Loucy (cell line): Measurements from ENCODE around the gene STAC.

ENCODE experiments used
- H2AFZ ChIP-seq: fragments of 200-600 bp; sonication (generic); 2 replicates; pipeline ENCODE4 v1.6.0; 2016; ENCODE audit warnings: antibody characterized with exemption, mild to moderate bottlenecking, low read length, moderate library complexity
- H3F3A ChIP-seq: fragments of 200-600 bp; 2 replicates; pipeline ENCODE4 v1.6.0; 2016; ENCODE audit warnings: antibody characterized with exemption, low read depth, mild to moderate bottlenecking
- H3K27me3 ChIP-seq: fragments of 200-600 bp; sonication (generic); 2 replicates; pipeline ENCODE4 v1.6.1; 2014; ENCODE audit warnings: low read length, mild to moderate bottlenecking; ENCODE audit not compliant: insufficient read depth, poor library complexity, severe bottlenecking
- H3K36me3 ChIP-seq: fragments of 200-600 bp; sonication (generic); 2 replicates; pipeline ENCODE4 v1.6.1; 2016; ENCODE audit warnings: low read length; ENCODE audit not compliant: insufficient read depth
- H3K4me1 ChIP-seq: fragments of 200-600 bp; sonication (generic); 2 replicates; pipeline ENCODE4 v1.5.1; 2014; ENCODE audit warnings: low read length, mild to moderate bottlenecking; ENCODE audit not compliant: insufficient read depth, poor library complexity, severe bottlenecking
- H3K4me2 ChIP-seq: fragments of 200-600 bp; sonication (generic); 2 replicates; pipeline ENCODE4 v1.6.0; 2014; ENCODE audit warnings: antibody characterized with exemption, low read length, low read depth, mild to moderate bottlenecking; ENCODE audit not compliant: poor library complexity, severe bottlenecking
- H3K4me3 ChIP-seq: fragments of 200-600 bp; sonication (generic); 2 replicates; pipeline ENCODE4 v1.5.1; 2014; ENCODE audit warnings: low read length, mild to moderate bottlenecking, mixed read lengths; ENCODE audit not compliant: poor library complexity, severe bottlenecking
- H3K79me2 ChIP-seq: fragments of 200-600 bp; sonication (generic); 2 replicates; pipeline ENCODE4 v1.6.1; 2014; ENCODE audit warnings: low read length; ENCODE audit not compliant: insufficient read depth
- H3K9ac ChIP-seq: fragments of 200-600 bp; sonication (generic); 2 replicates; pipeline ENCODE4 v1.6.0; 2014; ENCODE audit warnings: mild to moderate bottlenecking, low read depth, low read length, moderate library complexity; ENCODE audit not compliant: poor library complexity, severe bottlenecking
- H3K9me2 ChIP-seq: fragments of 200-600 bp; sonication (generic); replicated peaks from 2 replicates; pipeline ENCODE4 v1.6.1; 2016; ENCODE audit warnings: low read depth, low read length, mixed read lengths
- H3K9me3 ChIP-seq: fragments of 200-600 bp; sonication (generic); 2 replicates; pipeline ENCODE4 v1.6.1; 2014; ENCODE audit warnings: mild to moderate bottlenecking, antibody characterized with exemption, low read length, low read depth; ENCODE audit not compliant: insufficient read depth
- H4K20me1 ChIP-seq: fragments of 200-600 bp; sonication (generic); 2 replicates; pipeline ENCODE4 v1.6.0; 2014; ENCODE audit warnings: antibody characterized with exemption, low read length, mild to moderate bottlenecking; ENCODE audit not compliant: insufficient read depth, poor library complexity, severe bottlenecking
- CTCF ChIP-seq: fragments of 200-600 bp; sonication (generic); conservative IDR thresholded peaks from 2 replicates; pipeline ENCODE4 v1.5.1; 2014; ENCODE audit warnings: mild to moderate bottlenecking, antibody characterized with exemption, low read length
- EZH2phosphoT487 ChIP-seq: fragments of 200-600 bp; IDR thresholded peaks from 2 replicates; pipeline ENCODE4 v1.6.1; 2018; ENCODE audit warnings: antibody characterized with exemption, mild to moderate bottlenecking, moderate library complexity, borderline replicate concordance

The STAC gene

GRCh38 chr3:36411587-36411986 is 31.3 kb downstream of the STAC start:
- TF ChIP-seq EZH2phosphoT487 (no peak), CTCF (no peak)
- no peaks in the 10 kb centered on the region for H3K27me3 ChIP-seq
- no peaks in the 10 kb centered on the region for H3F3A ChIP-seq
- H3K9me2 ChIP-seq, result no peaks in the 10 kb centered on the region
- H4K20me1 ChIP-seq, result no peaks in the 10 kb centered on the region
- H3K79me2 ChIP-seq, result no peaks in the 10 kb centered on the region
- H3K4me3 ChIP-seq, result no peak overlapping the region
- no peaks in the 10 kb centered on the region for H3K36me3 ChIP-seq
- H2AFZ ChIP-seq, result no peak overlapping the region
- no peak overlapping the region for H3K9ac ChIP-seq
- H3K4me2 ChIP-seq, result no peak overlapping the region
- peaks cover 3% of the 10 kb centered on the region; the same call in 1 of the 2 replicates for H3K9me3 ChIP-seq
- H3K4me1 ChIP-seq, result no peaks in the 10 kb centered on the region

GRCh38 chr3:36416599-36416998 is 36.3 kb downstream of the STAC start:
- Histone ChIP-seq H3K79me2 (no peaks in the 10 kb centered on the region), H4K20me1 (no peaks in the 10 kb centered on the region), H3K4me1 (no peaks in the 10 kb centered on the region), H3K27me3 (no peaks in the 10 kb centered on the region), H3K36me3 (no peaks in the 10 kb centered on the region), H3K9me2 (no peaks in the 10 kb centered on the region), H3K4me2 (no peak overlapping the region), H3K9ac (no peak overlapping the region), H3K4me3 (no peak overlapping the region), H3F3A (no peaks in the 10 kb centered on the region), H3K9me3 (peaks cover 3% of the 10 kb centered on the region; the same call in 1 of the 2 replicates), H2AFZ (no peak overlapping the region)
- TF ChIP-seq CTCF (no peak), EZH2phosphoT487 (no peak)

- no peaks in the 10 kb centered on the region for H3K79me2 ChIP-seq
- TF ChIP-seq CTCF (no peak), EZH2phosphoT487 (no peak)
Measured at GRCh38 chr3:36417237-36417636, 36.9 kb downstream of the STAC start.

More at GRCh38 chr3:36417237-36417636, 36.9 kb downstream of the STAC start:
- Histone ChIP-seq H3K4me2 (no peak overlapping the region), H4K20me1 (no peaks in the 10 kb centered on the region), H3K4me1 (no peaks in the 10 kb centered on the region), H3K9ac (no peak overlapping the region), H3F3A (no peaks in the 10 kb centered on the region), H3K9me3 (peaks cover 3% of the 10 kb centered on the region; the same call in 1 of the 2 replicates), H2AFZ (no peak overlapping the region), H3K9me2 (no peaks in the 10 kb centered on the region), H3K36me3 (no peaks in the 10 kb centered on the region), H3K4me3 (no peak overlapping the region), H3K27me3 (no peaks in the 10 kb centered on the region)
